Measurements from ENCODE around the gene DESI2. TPM values are rescaled to one million over a fixed set of nuclear protein-coding genes. Genes with fewer than 3 reads are reported as not detected.

Gene DESI2
- total RNA-seq, 1 donor from 2014 or later, result 49.2 TPM

- H3K4me3 ChIP-seq (ENCODE audit: insufficient read depth, low read depth, low read length), result no peak overlapping the region
- H3K27me3 Mint-ChIP-seq (ENCODE audit: low read depth, unreplicated experiment), result no peaks in the 10 kb centered on the region
- no peak overlapping the region for H3K9ac ChIP-seq (ENCODE audit: low read length)
- no peaks in the 10 kb centered on the region for H3K4me1 Mint-ChIP-seq (ENCODE audit: low read depth, unreplicated experiment)
- no peak overlapping the region for H2AFZ ChIP-seq (ENCODE audit: low read depth, low read length)
- H3K9me3 Mint-ChIP-seq (ENCODE audit: unreplicated experiment), result no peaks in the 10 kb centered on the region
- FAIRE-seq (no peak), DNase-seq (ENCODE audit: low read depth) (no peak)
- no peak overlapping the region for H3K27ac Mint-ChIP-seq (ENCODE audit: unreplicated experiment)
- H3K27ac ChIP-seq (ENCODE audit: low read depth, low read length), result no peak overlapping the region
- no peaks in the 10 kb centered on the region for H4K20me1 ChIP-seq (ENCODE audit: insufficient read depth, low read length)
- TF ChIP-seq CTCF (IDR thresholded peaks at IDR 0.05; ENCODE audit: insufficient read depth, low read depth, low read length) (no peak), EZH2 (IDR thresholded peaks at IDR 0.05; ENCODE audit: insufficient read depth, low read length) (no peak)
- no peaks in the 10 kb centered on the region for H3K36me3 ChIP-seq (ENCODE audit: insufficient read depth, low read length)
- H3K4me3 Mint-ChIP-seq (ENCODE audit: unreplicated experiment), result no peak overlapping the region
- H3K4me1 ChIP-seq (ENCODE audit: insufficient read depth, low read length), result no peaks in the 10 kb centered on the region
- no peaks in the 10 kb centered on the region for H3K36me3 Mint-ChIP-seq (ENCODE audit: low read depth, unreplicated experiment)
- no peaks in the 10 kb centered on the region for H3K79me2 ChIP-seq (ENCODE audit: insufficient read depth, low read length)
- H3K27me3 ChIP-seq (ENCODE audit: insufficient read depth, low read length), result no peaks in the 10 kb centered on the region
- no peaks in the 10 kb centered on the region for H3K9me3 ChIP-seq (ENCODE audit: insufficient read depth, low read depth, low read length)
- H3K4me2 ChIP-seq (ENCODE audit: low read length), result no peak overlapping the region
Observed at GRCh38 chr1:244713332-244713731, 60.4 kb downstream of the DESI2 start.

- Histone ChIP-seq H3K79me2 (ENCODE audit: insufficient read depth, low read length) (no peaks in the 10 kb centered on the region), H3K36me3 (ENCODE audit: insufficient read depth, low read length) (no peaks in the 10 kb centered on the region), H3K4me2 (ENCODE audit: low read length) (no peak overlapping the region), H3K27ac (ENCODE audit: low read depth, low read length) (no peak overlapping the region), H3K4me3 (ENCODE audit: insufficient read depth, low read depth, low read length) (no peak overlapping the region), H3K9me3 (ENCODE audit: insufficient read depth, low read depth, low read length) (no peaks in the 10 kb centered on the region), H3K9ac (ENCODE audit: low read length) (no peak overlapping the region), H4K20me1 (ENCODE audit: insufficient read depth, low read length) (no peaks in the 10 kb centered on the region), H2AFZ (ENCODE audit: low read depth, low read length) (no peak overlapping the region), H3K27me3 (ENCODE audit: insufficient read depth, low read length) (no peaks in the 10 kb centered on the region), H3K4me1 (ENCODE audit: insufficient read depth, low read length) (peaks cover 10% of the 10 kb centered on the region)
- DNase-seq (ENCODE audit: low read depth) (no peak), FAIRE-seq (no peak)
- TF ChIP-seq CTCF (IDR thresholded peaks at IDR 0.05; ENCODE audit: insufficient read depth, low read depth, low read length), result no peak
- no peak for TF ChIP-seq EZH2 (IDR thresholded peaks at IDR 0.05; ENCODE audit: insufficient read depth, low read length)
- H3K4me3 Mint-ChIP-seq (ENCODE audit: unreplicated experiment), result no peak overlapping the region
- H3K27ac Mint-ChIP-seq (ENCODE audit: unreplicated experiment), result no peak overlapping the region
- H3K36me3 Mint-ChIP-seq (ENCODE audit: low read depth, unreplicated experiment), result no peaks in the 10 kb centered on the region
- peaks cover 36% of the 10 kb centered on the region for H3K27me3 Mint-ChIP-seq (ENCODE audit: low read depth, unreplicated experiment)
- H3K4me1 Mint-ChIP-seq (ENCODE audit: low read depth, unreplicated experiment), result no peaks in the 10 kb centered on the region
- H3K9me3 Mint-ChIP-seq (ENCODE audit: unreplicated experiment), result peaks cover 2% of the 10 kb centered on the region
Observed at GRCh38 chr1:244727871-244728474, 75.0 kb downstream of the DESI2 start.

- H3K9me3 Mint-ChIP-seq (ENCODE audit: unreplicated experiment), result peaks cover 2% of the 10 kb centered on the region
- Histone ChIP-seq H2AFZ (ENCODE audit: low read depth, low read length) (peak overlapping the region; percentile 95), H3K4me3 (ENCODE audit: insufficient read depth, low read depth, low read length) (peak overlapping the region; percentile 65), H3K36me3 (ENCODE audit: insufficient read depth, low read length) (no peaks in the 10 kb centered on the region), H3K27ac (ENCODE audit: low read depth, low read length) (no peak overlapping the region), H3K4me1 (ENCODE audit: insufficient read depth, low read length) (peaks cover 10% of the 10 kb centered on the region), H3K4me2 (ENCODE audit: low read length) (peak overlapping the region; percentile 97), H4K20me1 (ENCODE audit: insufficient read depth, low read length) (no peaks in the 10 kb centered on the region), H3K9me3 (ENCODE audit: insufficient read depth, low read depth, low read length) (peaks cover 4% of the 10 kb centered on the region), H3K9ac (ENCODE audit: low read length) (peak overlapping the region; percentile 76), H3K79me2 (ENCODE audit: insufficient read depth, low read length) (no peaks in the 10 kb centered on the region), H3K27me3 (ENCODE audit: insufficient read depth, low read length) (no peaks in the 10 kb centered on the region)
- no peak for FAIRE-seq
- peaks cover 2% of the 10 kb centered on the region for H3K36me3 Mint-ChIP-seq (ENCODE audit: low read depth, unreplicated experiment)
- H3K27ac Mint-ChIP-seq (ENCODE audit: unreplicated experiment), result no peak overlapping the region
- TF ChIP-seq EZH2 (IDR thresholded peaks at IDR 0.05; ENCODE audit: insufficient read depth, low read length) (no peak), CTCF (IDR thresholded peaks at IDR 0.05; ENCODE audit: insufficient read depth, low read depth, low read length) (no peak)
- peaks cover 25% of the 10 kb centered on the region for H3K27me3 Mint-ChIP-seq (ENCODE audit: low read depth, unreplicated experiment)
- peak overlapping the region; percentile 79 for H3K4me3 Mint-ChIP-seq (ENCODE audit: unreplicated experiment)
- H3K4me1 Mint-ChIP-seq (ENCODE audit: low read depth, unreplicated experiment), result no peaks in the 10 kb centered on the region
- DNase-seq (ENCODE audit: low read depth), result peak; percentile 51
Observed at GRCh38 chr1:244730153-244730933, 77.4 kb downstream of the DESI2 start.
